HL-60 (cell line): Measurements from ENCODE around the gene BSG.

ENCODE experiments used
- DNase-seq, 2 experiments: peaks; one replicate each; pipeline ENCODE4 v3.0.0-alpha.2; 2010 to 2020; ENCODE audit warnings: low read depth in 1 of 2, low spot score in 1 of 2
- H3K27ac ChIP-seq: fragments of 250-450 bp; sonication (Bioruptor Pico); replicated peaks from 2 replicates; pipeline ENCODE4 v1.5.1; 2020; ENCODE audit warnings: mild to moderate bottlenecking, moderate library complexity
- H3K27me3 ChIP-seq: fragments of 250-450 bp; sonication (Bioruptor Pico); 2 replicates; pipeline ENCODE4 v1.5.1; 2021; ENCODE audit warnings: mild to moderate bottlenecking, moderate library complexity; ENCODE audit not compliant: insufficient read depth, poor library complexity, severe bottlenecking
- H3K4me3 ChIP-seq: replicated peaks from 2 replicates; pipeline ENCODE4 v1.5.1; 2011; ENCODE audit warnings: mild to moderate bottlenecking, control low read depth, low read length; ENCODE audit not compliant: insufficient read depth
- CTCF ChIP-seq: IDR thresholded peaks from one replicate; pipeline ENCODE4 v1.5.1; 2011; ENCODE audit warnings: low read length, control low read depth, inconsistent platforms; ENCODE audit not compliant: insufficient read depth
- GABPA ChIP-seq: IDR thresholded peaks from 2 replicates; pipeline ENCODE4 v1.6.1; 2012; ENCODE audit warnings: low read depth
- POLR2AphosphoS5 ChIP-seq: IDR thresholded peaks from 2 replicates; pipeline ENCODE4 v1.6.1; 2012; ENCODE audit warnings: low read depth
- REST ChIP-seq: IDR thresholded peaks from 2 replicates; pipeline ENCODE4 v1.6.1; 2012; ENCODE audit warnings: low read depth; ENCODE audit not compliant: insufficient replicate concordance
- SPI1 ChIP-seq: IDR thresholded peaks from 2 replicates; pipeline ENCODE4 v1.6.1; 2012; ENCODE audit warnings: low read depth, mild to moderate bottlenecking, borderline replicate concordance

Gene BSG

GRCh38 chr19:615619-616018, 43.2 kb downstream of the BSG start:
- DNase-seq, result no peak
- no peak overlapping the region for H3K27ac ChIP-seq
- no peak overlapping the region for H3K4me3 ChIP-seq
- no peak for TF ChIP-seq REST
- no peak for TF ChIP-seq GABPA
- TF ChIP-seq SPI1, result no peak
- no peak for TF ChIP-seq POLR2AphosphoS5
- TF ChIP-seq CTCF, result no peak
- H3K27me3 ChIP-seq, result no peaks in the 10 kb centered on the region

GRCh38 chr19:616062-616700, 43.8 kb downstream of the BSG start:
- no peak for DNase-seq
- Histone ChIP-seq H3K4me3 (no peak overlapping the region), H3K27ac (no peak overlapping the region), H3K27me3 (no peaks in the 10 kb centered on the region)
- no peak for TF ChIP-seq GABPA
- no peak for TF ChIP-seq POLR2AphosphoS5
- TF ChIP-seq SPI1, result no peak
- TF ChIP-seq CTCF, result no peak
- TF ChIP-seq REST, result no peak

- Histone ChIP-seq H3K4me3 (no peak overlapping the region), H3K27ac (no peak overlapping the region), H3K27me3 (no peaks in the 10 kb centered on the region)
- DNase-seq, result no peak
- TF ChIP-seq REST (no peak), CTCF (no peak), SPI1 (no peak), POLR2AphosphoS5 (no peak), GABPA (no peak)
Observed at GRCh38 chr19:616747-617526, 44.5 kb downstream of the BSG start.
